Liver (tissue), 9 donors: ENCODE measurements around the gene FOXF2. TPM values are rescaled to one million over a fixed set of nuclear protein-coding genes. Genes with fewer than 3 reads are reported as not detected.

Experiments
- DNase-seq: peaks from one replicate; pipeline ENCODE4 v3.0.0-alpha.2; 2017; ENCODE audit warnings: low spot score
- H3K27ac ChIP-seq, 2 donors: one replicate each; pipeline ENCODE4 v1.7.0; 2013; ENCODE audit warnings: inconsistent platforms in 2 of 2, low read length in 2 of 2, control low read depth in 1 of 2, low read depth in 1 of 2, mild to moderate bottlenecking in 1 of 2
- H3K27me3 ChIP-seq, 4 donors: one replicate each; pipeline versions ENCODE4 v1.6.1 to v1.7.0; 2013; ENCODE audit warnings: low read length in 3 of 4, inconsistent platforms in 1 of 4, mild to moderate bottlenecking in 1 of 4, moderate library complexity in 1 of 4; ENCODE audit not compliant: control insufficient read depth in 4 of 4, insufficient read depth in 4 of 4
- H3K36me3 ChIP-seq, 4 donors: one replicate each; pipeline versions ENCODE4 v1.6.1 to v1.7.0; 2013; ENCODE audit warnings: low read length in 3 of 4, mild to moderate bottlenecking in 3 of 4, low read depth in 1 of 4, moderate library complexity in 1 of 4; ENCODE audit not compliant: control insufficient read depth in 4 of 4, insufficient read depth in 3 of 4
- H3K4me1 ChIP-seq, 4 donors: one replicate each; pipeline versions ENCODE4 v1.6.1 to v1.7.0; 2013; ENCODE audit warnings: low read length in 3 of 4, mild to moderate bottlenecking in 3 of 4, moderate library complexity in 1 of 4; ENCODE audit not compliant: control insufficient read depth in 4 of 4, insufficient read depth in 4 of 4
- H3K4me3 ChIP-seq, 3 donors: one replicate each; pipeline versions ENCODE4 v1.6.1 to v1.7.0; 2013; ENCODE audit warnings: low read length in 3 of 3, control low read depth in 1 of 3, low read depth in 1 of 3, mild to moderate bottlenecking in 1 of 3
- H3K9ac ChIP-seq, 2 donors: one replicate each; pipeline ENCODE4 v1.7.0; 2013; ENCODE audit warnings: low read length in 2 of 2, mild to moderate bottlenecking in 2 of 2, moderate library complexity in 2 of 2, control low read depth in 1 of 2, low read depth in 1 of 2
- H3K9me3 ChIP-seq, 4 donors: one replicate each; pipeline versions ENCODE4 v1.6.1 to v1.7.0; 2013; ENCODE audit warnings: low read length in 3 of 4; ENCODE audit not compliant: control insufficient read depth in 4 of 4
- ATF3 ChIP-seq: IDR thresholded peaks from 2 replicates; pipeline ENCODE4 v1.6.1; 2016; ENCODE audit warnings: antibody characterized with exemption
- EGR1 ChIP-seq, 2 donors: IDR thresholded peaks; 2 replicates each; pipeline ENCODE4 v1.6.1; 2016 to 2018; ENCODE audit warnings: antibody characterized with exemption in 2 of 2, low read depth in 2 of 2
- FOXA1 ChIP-seq: IDR thresholded peaks from 2 replicates; pipeline ENCODE4 v1.6.1; 2016; ENCODE audit warnings: antibody characterized with exemption
- FOXA2 ChIP-seq: IDR thresholded peaks from 2 replicates; pipeline ENCODE4 v1.6.1; 2016; ENCODE audit warnings: antibody characterized with exemption
- GABPA ChIP-seq, 2 donors: IDR thresholded peaks in 1 of 2; conservative IDR thresholded peaks in 1 of 2; 2 replicates each; pipeline ENCODE4 v1.6.1; 2016; ENCODE audit warnings: antibody characterized with exemption in 2 of 2, mild to moderate bottlenecking in 1 of 2, moderate library complexity in 1 of 2
- HNF4A ChIP-seq, 2 donors: conservative IDR thresholded peaks; 2 replicates each; pipeline ENCODE4 v1.6.1; 2016; ENCODE audit warnings: antibody characterized with exemption in 2 of 2, mild to moderate bottlenecking in 2 of 2
- JUND ChIP-seq, 2 donors: IDR thresholded peaks; 2 replicates each; pipeline ENCODE4 v1.6.1; 2016; ENCODE audit warnings: antibody characterized with exemption in 2 of 2
- MAX ChIP-seq: IDR thresholded peaks from 2 replicates; pipeline ENCODE4 v1.6.1; 2016; ENCODE audit warnings: antibody characterized with exemption
- NR2F2 ChIP-seq: IDR thresholded peaks from 2 replicates; pipeline ENCODE4 v1.6.1; 2016; ENCODE audit warnings: antibody characterized with exemption
- RAD21 ChIP-seq, 2 donors: IDR thresholded peaks; 2 replicates each; pipeline ENCODE4 v1.6.1; 2016; ENCODE audit warnings: antibody characterized with exemption in 2 of 2, mild to moderate bottlenecking in 2 of 2
- RXRA ChIP-seq, 2 donors: IDR thresholded peaks; 2 replicates each; pipeline ENCODE4 v1.6.1; 2017 to 2018; ENCODE audit warnings: antibody characterized with exemption in 2 of 2, mild to moderate bottlenecking in 1 of 2
- SP1 ChIP-seq: IDR thresholded peaks from 2 replicates; pipeline ENCODE4 v1.6.1; 2018; ENCODE audit warnings: antibody characterized with exemption, mild to moderate bottlenecking
- TAF1 ChIP-seq: conservative IDR thresholded peaks from 2 replicates; pipeline ENCODE4 v1.6.1; 2016; ENCODE audit warnings: antibody characterized with exemption, mild to moderate bottlenecking
- YY1 ChIP-seq: IDR thresholded peaks from 2 replicates; pipeline ENCODE4 v1.6.1; 2016; ENCODE audit warnings: antibody characterized with exemption, mild to moderate bottlenecking
- ZBTB33 ChIP-seq: IDR thresholded peaks from 2 replicates; pipeline ENCODE4 v1.6.1; 2016; ENCODE audit warnings: antibody characterized with exemption
- WGBS: extraction: QIAGEN DNeasy Blood & Tissue Kit; methylation state at CpG from one replicate; pipeline ENCODE4 v1.1.7; 2013; 5-methylcytosine and 5-hydroxymethylcytosine counted together
- polyA plus RNA-seq, 2 donors: library from polyadenylated mRNA; stranded (reverse) in 1 of 2; unstranded in 1 of 2; fragments of 200-250 nt in 1 of 2; fragments of >200 nt in 1 of 2; fragmentation: Nextera tagmentation in 1 of 2; extraction: Ambion mirVana in 1 of 2; gene quantifications; one replicate each; pipeline versions ENCODE4 v1.2.1 to v1.2.3, GENCODE V29; 2013 to 2015
- total RNA-seq, 2 donors: library from RNA; depleted of rRNA; stranded (reverse); fragments of >200 nt; gene quantifications; one replicate each; pipeline ENCODE4 v1.2.3, GENCODE V29; 2014
- TF ChIP-seq, protein P1 (sequence below): fragments of 150-350 bp; IDR thresholded peaks from 2 replicates; pipeline ENCODE4 v1.5.1; 2017; ENCODE audit warnings: improper control_type of control experiment, low read depth, low read length; ENCODE audit not compliant: missing input control
- TF ChIP-seq, protein P2 (sequence below): IDR thresholded peaks from 2 replicates; pipeline ENCODE4 v1.6.1; 2016; ENCODE audit warnings: antibody characterized with exemption, mild to moderate bottlenecking
- donor health status: healthy.
- donor health status: healthy.
- donor health status: healthy.
- donor health status: healthy.
- donor health status: healthy.

Gene FOXF2
- total and polyA plus RNA-seq, 4 donors: 0.05 TPM; not detected in 3

- 8% methylated on average over 20 of the region's 20 CpGs for WGBS
- H3K4me3 ChIP-seq: no peak overlapping the region
- DNase-seq: no peak
Measured at GRCh38 chr6:1387876-1388629, 1.3 kb upstream of the FOXF2 start.

More at GRCh38 chr6:1387876-1388629, 1.3 kb upstream of the FOXF2 start:
- TF ChIP-seq RAD21 (IDR thresholded peaks at IDR 0.05): no peak
- TF ChIP-seq EGR1 (IDR thresholded peaks at IDR 0.05; ENCODE audit: low read depth in 2 of 2): no peak
- no peak for TF ChIP-seq TAF1
- no peak for TF ChIP-seq ATF3
- no peak for TF ChIP-seq JUND (IDR thresholded peaks at IDR 0.05)
- TF ChIP-seq RXRA (IDR thresholded peaks at IDR 0.05): no peak
- TF ChIP-seq FOXA2: no peak
- no peak for TF ChIP-seq SP1
- no peak for TF ChIP-seq YY1
- no peak for TF ChIP-seq MAX
- no peak for TF ChIP-seq GABPA (IDR thresholded peaks at IDR 0.05 in 1 of 2, conservative IDR thresholded peaks at IDR 0.05 in 1 of 2)
- no peak for TF ChIP-seq ZBTB33
- TF ChIP-seq HNF4A (conservative IDR thresholded peaks at IDR 0.05): no peak
- TF ChIP-seq FOXA1: no peak
- TF ChIP-seq, protein P1, sequence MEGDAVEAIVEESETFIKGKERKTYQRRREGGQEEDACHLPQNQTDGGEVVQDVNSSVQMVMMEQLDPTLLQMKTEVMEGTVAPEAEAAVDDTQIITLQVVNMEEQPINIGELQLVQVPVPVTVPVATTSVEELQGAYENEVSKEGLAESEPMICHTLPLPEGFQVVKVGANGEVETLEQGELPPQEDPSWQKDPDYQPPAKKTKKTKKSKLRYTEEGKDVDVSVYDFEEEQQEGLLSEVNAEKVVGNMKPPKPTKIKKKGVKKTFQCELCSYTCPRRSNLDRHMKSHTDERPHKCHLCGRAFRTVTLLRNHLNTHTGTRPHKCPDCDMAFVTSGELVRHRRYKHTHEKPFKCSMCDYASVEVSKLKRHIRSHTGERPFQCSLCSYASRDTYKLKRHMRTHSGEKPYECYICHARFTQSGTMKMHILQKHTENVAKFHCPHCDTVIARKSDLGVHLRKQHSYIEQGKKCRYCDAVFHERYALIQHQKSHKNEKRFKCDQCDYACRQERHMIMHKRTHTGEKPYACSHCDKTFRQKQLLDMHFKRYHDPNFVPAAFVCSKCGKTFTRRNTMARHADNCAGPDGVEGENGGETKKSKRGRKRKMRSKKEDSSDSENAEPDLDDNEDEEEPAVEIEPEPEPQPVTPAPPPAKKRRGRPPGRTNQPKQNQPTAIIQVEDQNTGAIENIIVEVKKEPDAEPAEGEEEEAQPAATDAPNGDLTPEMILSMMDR: no peak
- TF ChIP-seq, protein P2, sequence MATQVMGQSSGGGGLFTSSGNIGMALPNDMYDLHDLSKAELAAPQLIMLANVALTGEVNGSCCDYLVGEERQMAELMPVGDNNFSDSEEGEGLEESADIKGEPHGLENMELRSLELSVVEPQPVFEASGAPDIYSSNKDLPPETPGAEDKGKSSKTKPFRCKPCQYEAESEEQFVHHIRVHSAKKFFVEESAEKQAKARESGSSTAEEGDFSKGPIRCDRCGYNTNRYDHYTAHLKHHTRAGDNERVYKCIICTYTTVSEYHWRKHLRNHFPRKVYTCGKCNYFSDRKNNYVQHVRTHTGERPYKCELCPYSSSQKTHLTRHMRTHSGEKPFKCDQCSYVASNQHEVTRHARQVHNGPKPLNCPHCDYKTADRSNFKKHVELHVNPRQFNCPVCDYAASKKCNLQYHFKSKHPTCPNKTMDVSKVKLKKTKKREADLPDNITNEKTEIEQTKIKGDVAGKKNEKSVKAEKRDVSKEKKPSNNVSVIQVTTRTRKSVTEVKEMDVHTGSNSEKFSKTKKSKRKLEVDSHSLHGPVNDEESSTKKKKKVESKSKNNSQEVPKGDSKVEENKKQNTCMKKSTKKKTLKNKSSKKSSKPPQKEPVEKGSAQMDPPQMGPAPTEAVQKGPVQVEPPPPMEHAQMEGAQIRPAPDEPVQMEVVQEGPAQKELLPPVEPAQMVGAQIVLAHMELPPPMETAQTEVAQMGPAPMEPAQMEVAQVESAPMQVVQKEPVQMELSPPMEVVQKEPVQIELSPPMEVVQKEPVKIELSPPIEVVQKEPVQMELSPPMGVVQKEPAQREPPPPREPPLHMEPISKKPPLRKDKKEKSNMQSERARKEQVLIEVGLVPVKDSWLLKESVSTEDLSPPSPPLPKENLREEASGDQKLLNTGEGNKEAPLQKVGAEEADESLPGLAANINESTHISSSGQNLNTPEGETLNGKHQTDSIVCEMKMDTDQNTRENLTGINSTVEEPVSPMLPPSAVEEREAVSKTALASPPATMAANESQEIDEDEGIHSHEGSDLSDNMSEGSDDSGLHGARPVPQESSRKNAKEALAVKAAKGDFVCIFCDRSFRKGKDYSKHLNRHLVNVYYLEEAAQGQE: no peak
- no peak for TF ChIP-seq NR2F2
- Histone ChIP-seq H3K9me3 (no peaks in the 10 kb centered on the region), H3K9ac (no peak overlapping the region), H3K36me3 (no peaks in the 10 kb centered on the region), H3K27me3 (peaks cover 6 to 40% (median 29%) of the 10 kb centered on the region in 4 donors), H3K27ac (no peak overlapping the region), H3K4me1 (peaks cover 4 to 38% (median 12%) of the 10 kb centered on the region in 4 donors)
